ENCODE data around the gene PLD1. TPM values are rescaled to one million over a fixed set of nuclear protein-coding genes. Genes with fewer than 3 reads are reported as not detected.

The PLD1 gene
- total and polyA plus RNA-seq, 10 of the 15 experiments (the other 5 are each of a cell fraction or from before 2014, with no cell fraction given), result 2.9 to 108 (median 3.6) TPM

- intact Hi-C loops (cut with micrococcal nuclease; ENCODE audit: unreplicated experiment) (no loop called here), in situ Hi-C loops (cut with MboI) (no loop called here)
- Histone ChIP-seq H3K4me3 (no peak overlapping the region), H3K27ac (ENCODE audit: control insufficient read depth, insufficient read depth) (no peak overlapping the region), H3K4me2 (ENCODE audit: control insufficient read depth, insufficient read depth) (no peak overlapping the region), H3K4me1 (ENCODE audit: control insufficient read depth, insufficient read depth, low read length) (peaks cover 3% of the 10 kb centered on the region; the same call in 1 of the 2 replicates), H3K9ac (ENCODE audit: control insufficient read depth, insufficient read depth, low read length) (no peak overlapping the region), H2AFZ (ENCODE audit: control insufficient read depth, low read depth, low read length) (no peak overlapping the region), H3K27me3 (replicated peaks in 1 of 2; ENCODE audit: control insufficient read depth in 2 of 2, insufficient read depth in 2 of 2, low read length in 1 of 2) (no peaks in the 10 kb centered on the region), H3K9me3 (replicated peaks; ENCODE audit: control insufficient read depth, insufficient read depth, low read length) (no peaks in the 10 kb centered on the region; the same call in 2 of the 3 replicates), H3K79me2 (ENCODE audit: control insufficient read depth, insufficient read depth, low read length) (no peaks in the 10 kb centered on the region), H4K20me1 (ENCODE audit: control insufficient read depth, insufficient read depth) (no peaks in the 10 kb centered on the region), H3K36me3 (ENCODE audit: control insufficient read depth in 2 of 2, insufficient read depth in 2 of 2, low read length in 1 of 2) (no peaks in the 10 kb centered on the region)
- ChIA-PET RAD21 (ENCODE audit: unreplicated experiment) (no interaction called here), SMC1A (ENCODE audit: uncharacterized antibody, unreplicated experiment) (interaction anchor here (0.9 to 4.2 kb wide), 10 partner anchors 9 to 151 kb away, joined by 3 to 46 read pairs (median 4); no protein-coding TSS in a partner anchor), POLR2A (no interaction called here), CTCF (interaction anchor here (0.8 to 4.3 kb wide), 7 partner anchors 9 to 142 kb away, joined by 3 to 23 read pairs (median 3); no protein-coding TSS in a partner anchor)
- no peak for TF ChIP-seq MYC (IDR thresholded peaks at IDR 0.05; ENCODE audit: insufficient read depth, insufficient read length, insufficient replicate concordance, low read length, severe bottlenecking)
- no peak for TF ChIP-seq CEBPB (IDR thresholded peaks at IDR 0.05; ENCODE audit: borderline replicate concordance in 1 of 2, low read depth in 2 of 2, low read length in 2 of 2)
- TF ChIP-seq YBX1 (IDR thresholded peaks at IDR 0.05), result no peak
- no peak for TF ChIP-seq HDAC2 (IDR thresholded peaks at IDR 0.05)
- no peak for TF ChIP-seq POLR2AphosphoS2 (IDR thresholded peaks at IDR 0.05; ENCODE audit: low read depth, low read length)
- no peak for TF ChIP-seq RELB (IDR thresholded peaks at IDR 0.05; ENCODE audit: low read depth)
- ATAC-seq, result no peak
- FAIRE-seq, result no peak
- no peak for DNase-seq (ENCODE audit: low read depth, low spot score)
- no TSS peak for BruUV-seq (replicated peaks)
Observed at GRCh38 chr3:171687581-171687980, 122.7 kb downstream of the PLD1 start.

Measured in GM12878 (cell line).